HepG2 (cell line): ENCODE measurements around the gene CLIP2. TPM values are rescaled to one million over a fixed set of nuclear protein-coding genes. Genes with fewer than 3 reads are reported as not detected.

Experiments
- CAMTA2 ChIP-seq: sonication (generic); formaldehyde crosslinking; IDR thresholded peaks from 2 replicates; pipeline ENCODE4 v1.4.0; 2020; ENCODE audit warnings: mild to moderate bottlenecking, missing genetic modification reagents, borderline replicate concordance
- CEBPG ChIP-seq: IDR thresholded peaks from 2 replicates; pipeline ENCODE4 v1.6.1; 2016
- HMG20A ChIP-seq: IDR thresholded peaks from 2 replicates; pipeline ENCODE4 v1.6.1; 2016; ENCODE audit warnings: borderline replicate concordance
- HNRNPK ChIP-seq: fragments of 200-400 bp; formaldehyde crosslinking; IDR thresholded peaks from 2 replicates; pipeline ENCODE4 v1.6.1; 2018; ENCODE audit warnings: low read length, low read depth, moderate library complexity, mild to moderate bottlenecking; ENCODE audit not compliant: poor library complexity, severe bottlenecking
- MED13 ChIP-seq: sonication (generic); formaldehyde crosslinking; IDR thresholded peaks from 2 replicates; pipeline ENCODE4 v1.5.0; 2020; ENCODE audit warnings: missing genetic modification reagents
- THYN1 ChIP-seq: sonication (generic); formaldehyde crosslinking; IDR thresholded peaks from 2 replicates; pipeline ENCODE4 v1.8.1; 2023; ENCODE audit warnings: low read depth, mild to moderate bottlenecking, moderate library complexity, missing genetic modification reagents, borderline replicate concordance
- YEATS2 ChIP-seq: sonication (generic); formaldehyde crosslinking; IDR thresholded peaks from 2 replicates; pipeline ENCODE4 v1.4.0; 2020; ENCODE audit warnings: missing genetic modification reagents, borderline replicate concordance
- ZNF225 ChIP-seq: sonication (generic); formaldehyde crosslinking; IDR thresholded peaks from 2 replicates; pipeline ENCODE4 v1.4.0; 2020; ENCODE audit warnings: mild to moderate bottlenecking, missing genetic modification reagents
- ZNF263 ChIP-seq: sonication (generic); formaldehyde crosslinking; IDR thresholded peaks from 2 replicates; pipeline ENCODE4 v1.4.0; 2020; ENCODE audit warnings: missing genetic modification reagents
- polyA plus RNA-seq, 8 experiments: library from polyadenylated mRNA; depleted of rRNA in 3 of 8; stranded (reverse) in 7 of 8; unstranded in 1 of 8; fragments of >200 nt; fragmentation: Illumina TruSeq in 4 of 8; extraction: Trizol in 4 of 8; gene quantifications; 2 replicates each; pipeline versions ENCODE4 v1.2.1 to v1.2.3, GENCODE V29; 2011 to 2016; ENCODE audit warnings: low read depth in 4 of 8, missing spikeins in 1 of 8, mixed read lengths in 1 of 8; ENCODE audit not compliant: insufficient read depth in 1 of 8
- total RNA-seq, 5 experiments: library from RNA; depleted of rRNA; stranded (reverse); fragments of >200 nt; fragmentation: Illumina TruSeq; extraction: Trizol; gene quantifications; 2 replicates each; pipeline ENCODE4 v1.2.3, GENCODE V29; 2016; ENCODE audit warnings: low read depth in 1 of 5
- TF ChIP-seq, protein P1 (sequence below): IDR thresholded peaks from 2 replicates; pipeline ENCODE4 v1.6.1; 2016; ENCODE audit warnings: low read depth, missing genetic modification reagents, missing compliant biosample characterization
- TF ChIP-seq, protein P2 (sequence below): sonication (generic); formaldehyde crosslinking; IDR thresholded peaks from 2 replicates; pipeline ENCODE4 v1.8.0; 2022; ENCODE audit warnings: missing genetic modification reagents, mild to moderate bottlenecking, moderate library complexity, borderline replicate concordance
- TF ChIP-seq, protein P3 (sequence below): sonication (generic); formaldehyde crosslinking; IDR thresholded peaks from 2 replicates; pipeline ENCODE4 v1.4.0; 2020; ENCODE audit warnings: missing genetic modification reagents
- TF ChIP-seq, protein P4 (sequence below): sonication (generic); formaldehyde crosslinking; conservative IDR thresholded peaks from 2 replicates; pipeline ENCODE4 v1.4.0; 2020; ENCODE audit warnings: missing genetic modification reagents
- TF ChIP-seq, protein P5 (sequence below): sonication (generic); formaldehyde crosslinking; IDR thresholded peaks from 2 replicates; pipeline ENCODE4 v1.8.0; 2022; ENCODE audit warnings: mild to moderate bottlenecking, missing genetic modification reagents, moderate library complexity
- TF ChIP-seq, protein P6 (sequence below): sonication (generic); formaldehyde crosslinking; IDR thresholded peaks from 2 replicates; pipeline ENCODE4 v1.4.0; 2020; ENCODE audit warnings: missing genetic modification reagents
- TF ChIP-seq, protein P7 (sequence below): IDR thresholded peaks from 2 replicates; pipeline ENCODE4 v1.6.1; 2016; ENCODE audit warnings: mild to moderate bottlenecking, missing biosample characterization, missing genetic modification reagents

CLIP2 gene
- total and polyA plus RNA-seq, 2 of the 13 experiments (the other 11 are each of a cell fraction or from before 2014, with no cell fraction given): 6.5 to 17.4 TPM

DNA sequence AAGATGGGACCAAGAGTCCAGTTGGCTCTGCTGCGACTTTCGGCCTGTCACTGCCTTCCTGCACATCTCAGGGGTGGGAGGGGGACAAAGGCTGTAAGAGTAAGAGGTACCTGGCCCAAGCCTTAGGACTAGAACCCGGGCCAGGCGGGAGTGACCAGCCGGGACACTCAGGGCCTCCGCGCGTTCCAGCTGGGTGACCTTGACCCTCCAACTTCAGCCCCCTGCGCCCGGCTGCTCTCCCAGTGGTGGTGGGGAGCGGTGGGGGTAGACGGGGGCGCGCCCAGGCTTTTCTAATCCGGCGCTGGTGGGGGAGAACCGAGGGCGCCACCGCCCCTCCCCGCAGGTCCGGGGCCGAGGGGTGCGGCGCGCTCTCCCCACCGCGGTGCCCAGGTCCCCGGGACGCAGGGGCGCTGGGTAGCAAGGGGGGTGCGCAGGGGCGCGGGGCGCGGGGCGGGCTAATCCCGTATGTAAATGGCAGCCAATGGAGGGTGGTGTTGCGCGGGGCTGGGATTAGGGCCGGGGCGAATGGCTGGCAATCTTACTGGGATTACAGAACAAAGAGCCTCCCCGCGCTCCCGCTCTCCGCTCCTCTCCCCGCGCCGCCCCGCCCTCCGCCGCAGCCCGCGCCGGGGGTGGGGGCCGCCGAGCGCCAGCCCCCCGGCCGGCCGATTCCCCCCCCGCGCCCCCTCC, 164.3 kb downstream of the CLIP2 start, which contains the start of gene GTF2IRD1 (continued):
- TF ChIP-seq HNRNPK (no peak), CAMTA2 (CRISPR knock-in tag) (no peak), CEBPG (CRISPR knock-in tag) (no peak), ZNF263 (CRISPR knock-in tag) (no peak), MED13 (CRISPR knock-in tag) (no peak), THYN1 (CRISPR knock-in tag) (no peak), YEATS2 (no peak), HMG20A (CRISPR knock-in tag) (no peak), ZNF225 (no peak)
- TF ChIP-seq, protein P1, sequence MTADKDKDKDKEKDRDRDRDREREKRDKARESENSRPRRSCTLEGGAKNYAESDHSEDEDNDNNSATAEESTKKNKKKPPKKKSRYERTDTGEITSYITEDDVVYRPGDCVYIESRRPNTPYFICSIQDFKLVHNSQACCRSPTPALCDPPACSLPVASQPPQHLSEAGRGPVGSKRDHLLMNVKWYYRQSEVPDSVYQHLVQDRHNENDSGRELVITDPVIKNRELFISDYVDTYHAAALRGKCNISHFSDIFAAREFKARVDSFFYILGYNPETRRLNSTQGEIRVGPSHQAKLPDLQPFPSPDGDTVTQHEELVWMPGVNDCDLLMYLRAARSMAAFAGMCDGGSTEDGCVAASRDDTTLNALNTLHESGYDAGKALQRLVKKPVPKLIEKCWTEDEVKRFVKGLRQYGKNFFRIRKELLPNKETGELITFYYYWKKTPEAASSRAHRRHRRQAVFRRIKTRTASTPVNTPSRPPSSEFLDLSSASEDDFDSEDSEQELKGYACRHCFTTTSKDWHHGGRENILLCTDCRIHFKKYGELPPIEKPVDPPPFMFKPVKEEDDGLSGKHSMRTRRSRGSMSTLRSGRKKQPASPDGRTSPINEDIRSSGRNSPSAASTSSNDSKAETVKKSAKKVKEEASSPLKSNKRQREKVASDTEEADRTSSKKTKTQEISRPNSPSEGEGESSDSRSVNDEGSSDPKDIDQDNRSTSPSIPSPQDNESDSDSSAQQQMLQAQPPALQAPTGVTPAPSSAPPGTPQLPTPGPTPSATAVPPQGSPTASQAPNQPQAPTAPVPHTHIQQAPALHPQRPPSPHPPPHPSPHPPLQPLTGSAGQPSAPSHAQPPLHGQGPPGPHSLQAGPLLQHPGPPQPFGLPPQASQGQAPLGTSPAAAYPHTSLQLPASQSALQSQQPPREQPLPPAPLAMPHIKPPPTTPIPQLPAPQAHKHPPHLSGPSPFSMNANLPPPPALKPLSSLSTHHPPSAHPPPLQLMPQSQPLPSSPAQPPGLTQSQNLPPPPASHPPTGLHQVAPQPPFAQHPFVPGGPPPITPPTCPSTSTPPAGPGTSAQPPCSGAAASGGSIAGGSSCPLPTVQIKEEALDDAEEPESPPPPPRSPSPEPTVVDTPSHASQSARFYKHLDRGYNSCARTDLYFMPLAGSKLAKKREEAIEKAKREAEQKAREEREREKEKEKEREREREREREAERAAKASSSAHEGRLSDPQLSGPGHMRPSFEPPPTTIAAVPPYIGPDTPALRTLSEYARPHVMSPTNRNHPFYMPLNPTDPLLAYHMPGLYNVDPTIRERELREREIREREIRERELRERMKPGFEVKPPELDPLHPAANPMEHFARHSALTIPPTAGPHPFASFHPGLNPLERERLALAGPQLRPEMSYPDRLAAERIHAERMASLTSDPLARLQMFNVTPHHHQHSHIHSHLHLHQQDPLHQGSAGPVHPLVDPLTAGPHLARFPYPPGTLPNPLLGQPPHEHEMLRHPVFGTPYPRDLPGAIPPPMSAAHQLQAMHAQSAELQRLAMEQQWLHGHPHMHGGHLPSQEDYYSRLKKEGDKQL (CRISPR knock-in tag): 0 out of 2 replicates have a peak, but pooled peaks have one; percentile 25
- TF ChIP-seq, protein P2, sequence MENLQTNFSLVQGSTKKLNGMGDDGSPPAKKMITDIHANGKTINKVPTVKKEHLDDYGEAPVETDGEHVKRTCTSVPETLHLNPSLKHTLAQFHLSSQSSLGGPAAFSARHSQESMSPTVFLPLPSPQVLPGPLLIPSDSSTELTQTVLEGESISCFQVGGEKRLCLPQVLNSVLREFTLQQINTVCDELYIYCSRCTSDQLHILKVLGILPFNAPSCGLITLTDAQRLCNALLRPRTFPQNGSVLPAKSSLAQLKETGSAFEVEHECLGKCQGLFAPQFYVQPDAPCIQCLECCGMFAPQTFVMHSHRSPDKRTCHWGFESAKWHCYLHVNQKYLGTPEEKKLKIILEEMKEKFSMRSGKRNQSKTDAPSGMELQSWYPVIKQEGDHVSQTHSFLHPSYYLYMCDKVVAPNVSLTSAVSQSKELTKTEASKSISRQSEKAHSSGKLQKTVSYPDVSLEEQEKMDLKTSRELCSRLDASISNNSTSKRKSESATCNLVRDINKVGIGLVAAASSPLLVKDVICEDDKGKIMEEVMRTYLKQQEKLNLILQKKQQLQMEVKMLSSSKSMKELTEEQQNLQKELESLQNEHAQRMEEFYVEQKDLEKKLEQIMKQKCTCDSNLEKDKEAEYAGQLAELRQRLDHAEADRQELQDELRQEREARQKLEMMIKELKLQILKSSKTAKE (CRISPR knock-in tag): no peak
- TF ChIP-seq, protein P3, sequence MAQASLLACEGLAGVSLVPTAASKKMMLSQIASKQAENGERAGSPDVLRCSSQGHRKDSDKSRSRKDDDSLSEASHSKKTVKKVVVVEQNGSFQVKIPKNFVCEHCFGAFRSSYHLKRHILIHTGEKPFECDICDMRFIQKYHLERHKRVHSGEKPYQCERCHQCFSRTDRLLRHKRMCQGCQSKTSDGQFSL (CRISPR knock-in tag): 0 out of 2 replicates have a peak, but pooled peaks have one; percentile 31
- TF ChIP-seq, protein P4, sequence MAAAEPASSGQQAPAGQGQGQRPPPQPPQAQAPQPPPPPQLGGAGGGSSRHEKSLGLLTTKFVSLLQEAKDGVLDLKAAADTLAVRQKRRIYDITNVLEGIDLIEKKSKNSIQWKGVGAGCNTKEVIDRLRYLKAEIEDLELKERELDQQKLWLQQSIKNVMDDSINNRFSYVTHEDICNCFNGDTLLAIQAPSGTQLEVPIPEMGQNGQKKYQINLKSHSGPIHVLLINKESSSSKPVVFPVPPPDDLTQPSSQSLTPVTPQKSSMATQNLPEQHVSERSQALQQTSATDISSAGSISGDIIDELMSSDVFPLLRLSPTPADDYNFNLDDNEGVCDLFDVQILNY (CRISPR knock-in tag): no peak
- TF ChIP-seq, protein P5, sequence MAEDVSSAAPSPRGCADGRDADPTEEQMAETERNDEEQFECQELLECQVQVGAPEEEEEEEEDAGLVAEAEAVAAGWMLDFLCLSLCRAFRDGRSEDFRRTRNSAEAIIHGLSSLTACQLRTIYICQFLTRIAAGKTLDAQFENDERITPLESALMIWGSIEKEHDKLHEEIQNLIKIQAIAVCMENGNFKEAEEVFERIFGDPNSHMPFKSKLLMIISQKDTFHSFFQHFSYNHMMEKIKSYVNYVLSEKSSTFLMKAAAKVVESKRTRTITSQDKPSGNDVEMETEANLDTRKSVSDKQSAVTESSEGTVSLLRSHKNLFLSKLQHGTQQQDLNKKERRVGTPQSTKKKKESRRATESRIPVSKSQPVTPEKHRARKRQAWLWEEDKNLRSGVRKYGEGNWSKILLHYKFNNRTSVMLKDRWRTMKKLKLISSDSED (CRISPR knock-in tag): no peak
- TF ChIP-seq, protein P6, sequence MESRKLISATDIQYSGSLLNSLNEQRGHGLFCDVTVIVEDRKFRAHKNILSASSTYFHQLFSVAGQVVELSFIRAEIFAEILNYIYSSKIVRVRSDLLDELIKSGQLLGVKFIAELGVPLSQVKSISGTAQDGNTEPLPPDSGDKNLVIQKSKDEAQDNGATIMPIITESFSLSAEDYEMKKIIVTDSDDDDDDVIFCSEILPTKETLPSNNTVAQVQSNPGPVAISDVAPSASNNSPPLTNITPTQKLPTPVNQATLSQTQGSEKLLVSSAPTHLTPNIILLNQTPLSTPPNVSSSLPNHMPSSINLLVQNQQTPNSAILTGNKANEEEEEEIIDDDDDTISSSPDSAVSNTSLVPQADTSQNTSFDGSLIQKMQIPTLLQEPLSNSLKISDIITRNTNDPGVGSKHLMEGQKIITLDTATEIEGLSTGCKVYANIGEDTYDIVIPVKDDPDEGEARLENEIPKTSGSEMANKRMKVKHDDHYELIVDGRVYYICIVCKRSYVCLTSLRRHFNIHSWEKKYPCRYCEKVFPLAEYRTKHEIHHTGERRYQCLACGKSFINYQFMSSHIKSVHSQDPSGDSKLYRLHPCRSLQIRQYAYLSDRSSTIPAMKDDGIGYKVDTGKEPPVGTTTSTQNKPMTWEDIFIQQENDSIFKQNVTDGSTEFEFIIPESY (CRISPR knock-in tag): no peak
- TF ChIP-seq, protein P7, sequence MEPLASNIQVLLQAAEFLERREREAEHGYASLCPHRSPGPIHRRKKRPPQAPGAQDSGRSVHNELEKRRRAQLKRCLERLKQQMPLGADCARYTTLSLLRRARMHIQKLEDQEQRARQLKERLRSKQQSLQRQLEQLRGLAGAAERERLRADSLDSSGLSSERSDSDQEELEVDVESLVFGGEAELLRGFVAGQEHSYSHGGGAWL (CRISPR knock-in tag): no peak
